Measurements from ENCODE around the gene AURKAIP1. TPM values are rescaled to one million over a fixed set of nuclear protein-coding genes. Genes with fewer than 3 reads are reported as not detected.
"Not testable (repeated sequence)": the region's sequence is repeated elsewhere in the genome, so short reads cannot be mapped to it uniquely, and the experiment has no call there.

The AURKAIP1 gene
- total RNA-seq, 1 experiment from 2014 or later = 177 TPM

DNA sequence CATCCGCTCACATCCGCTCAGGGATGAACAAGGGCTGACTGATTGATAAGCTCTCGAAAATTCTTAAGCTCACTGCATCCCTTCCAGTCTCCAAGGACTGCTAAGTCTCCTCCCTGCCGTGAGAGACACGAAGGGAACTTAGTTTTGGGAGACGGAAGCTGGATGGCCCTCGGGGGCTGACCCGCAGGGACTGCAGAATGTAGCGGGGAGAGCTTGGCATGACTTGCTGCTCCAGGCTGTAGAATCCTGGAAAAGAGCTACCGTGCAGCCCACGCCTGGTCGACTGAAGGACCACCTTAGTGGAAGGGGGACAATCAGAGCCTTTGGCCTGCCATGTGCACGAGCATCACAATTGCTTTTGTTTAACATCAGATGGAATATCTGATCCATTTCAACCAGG lies 40.7 kb upstream of the AURKAIP1 start:
- H3K4me1 ChIP-seq = peaks cover 2% of the 10 kb centered on the region
- no peak for DNase-seq
- H3K27ac ChIP-seq = no peak overlapping the region
- 0 out of 2 replicates have a peak, but pooled peaks cover 6% of the 10 kb centered on the region for H3K9me3 ChIP-seq (replicated peaks)
- no peak overlapping the region for H3K4me3 ChIP-seq
- H3K27me3 ChIP-seq = no peaks in the 10 kb centered on the region
- H3K36me3 ChIP-seq = no peaks in the 10 kb centered on the region

DNA sequence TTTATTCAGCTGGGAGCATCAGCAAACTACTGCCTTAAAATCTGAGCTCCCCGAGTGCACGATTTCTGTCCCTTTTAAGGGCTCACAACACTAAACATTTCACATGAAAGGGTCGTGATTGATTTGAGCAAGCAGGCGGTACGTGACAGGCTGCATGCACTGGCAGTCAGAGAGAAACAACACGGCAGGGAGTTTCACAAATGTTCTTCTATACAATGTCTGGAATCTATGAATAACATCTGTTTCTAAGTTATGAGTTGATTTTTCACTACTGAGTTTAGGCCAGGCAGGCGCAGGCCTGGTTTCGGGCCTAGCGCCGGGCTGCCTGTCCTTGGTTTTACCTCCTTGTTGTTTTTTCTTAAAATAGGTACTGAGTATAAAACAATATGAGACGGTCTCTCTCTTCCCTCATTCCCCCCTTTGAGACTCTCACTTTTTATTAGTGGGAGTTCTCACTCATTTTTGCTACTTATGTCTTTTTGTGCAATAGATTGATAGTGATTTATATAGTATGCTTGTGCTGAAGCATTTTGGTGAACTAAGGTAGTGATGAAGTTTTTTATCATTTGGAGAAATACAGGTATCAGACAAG lies 37.4 kb upstream of the AURKAIP1 start:
- H3K36me3 ChIP-seq = peaks cover 13% of the 10 kb centered on the region
- H3K27ac ChIP-seq; H3K4me3 ChIP-seq; H3K9me3 ChIP-seq (replicated peaks); H3K27me3 ChIP-seq; H3K4me1 ChIP-seq; DNase-seq: not testable (repeated sequence)

DNA sequence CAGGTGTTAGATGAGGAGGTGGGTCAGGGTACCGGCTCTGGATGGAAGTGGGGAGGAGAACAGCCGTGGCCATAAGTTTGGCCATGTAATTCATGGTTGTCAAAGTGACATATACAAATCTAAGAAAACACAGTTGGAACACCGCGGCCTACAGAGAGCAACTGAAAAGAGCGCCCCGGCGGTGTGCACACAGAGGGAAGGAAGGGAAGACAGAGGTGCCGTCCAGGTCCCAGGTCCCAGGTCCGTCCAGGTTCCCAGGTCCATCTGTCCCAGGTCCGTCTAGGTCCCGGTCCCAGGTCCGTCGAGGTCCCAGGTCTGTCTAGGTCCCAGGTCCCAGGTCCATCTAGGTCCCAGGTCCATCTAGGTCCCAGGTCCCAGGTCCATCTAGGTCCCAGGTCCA lies 36.6 kb upstream of the AURKAIP1 start:
- no peak for DNase-seq
- Histone ChIP-seq H3K4me3 (no peak overlapping the region), H3K9me3 (replicated peaks) (0 out of 2 replicates have a peak, but pooled peaks cover 6% of the 10 kb centered on the region), H3K4me1 (peaks cover 5% of the 10 kb centered on the region), H3K36me3 (peaks cover 13% of the 10 kb centered on the region), H3K27me3 (no peaks in the 10 kb centered on the region), H3K27ac (no peak overlapping the region)

DNA sequence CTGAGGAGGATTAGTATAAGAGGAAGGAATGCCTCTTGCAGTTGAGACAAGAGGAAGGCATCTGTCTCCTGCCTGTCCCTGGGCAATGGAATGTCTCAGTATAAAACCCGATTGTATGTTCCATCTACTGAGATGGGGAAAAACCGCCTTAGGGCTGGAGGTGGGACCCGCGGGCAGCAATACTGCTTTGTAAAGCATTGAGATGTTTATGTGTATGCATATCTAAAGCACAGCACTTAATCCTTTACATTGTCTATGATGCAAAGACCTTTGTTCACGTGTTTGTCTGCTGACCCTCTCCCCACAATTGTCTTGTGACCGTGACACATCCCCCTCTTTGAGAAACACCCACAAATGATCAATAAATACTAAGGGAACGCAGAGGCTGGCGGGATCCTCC lies 35.2 kb upstream of the AURKAIP1 start:
- H3K4me1 ChIP-seq; H3K9me3 ChIP-seq (replicated peaks); H3K27ac ChIP-seq; H3K27me3 ChIP-seq; H3K4me3 ChIP-seq; DNase-seq: not testable (repeated sequence)
- H3K36me3 ChIP-seq = peaks cover 24% of the 10 kb centered on the region

DNA sequence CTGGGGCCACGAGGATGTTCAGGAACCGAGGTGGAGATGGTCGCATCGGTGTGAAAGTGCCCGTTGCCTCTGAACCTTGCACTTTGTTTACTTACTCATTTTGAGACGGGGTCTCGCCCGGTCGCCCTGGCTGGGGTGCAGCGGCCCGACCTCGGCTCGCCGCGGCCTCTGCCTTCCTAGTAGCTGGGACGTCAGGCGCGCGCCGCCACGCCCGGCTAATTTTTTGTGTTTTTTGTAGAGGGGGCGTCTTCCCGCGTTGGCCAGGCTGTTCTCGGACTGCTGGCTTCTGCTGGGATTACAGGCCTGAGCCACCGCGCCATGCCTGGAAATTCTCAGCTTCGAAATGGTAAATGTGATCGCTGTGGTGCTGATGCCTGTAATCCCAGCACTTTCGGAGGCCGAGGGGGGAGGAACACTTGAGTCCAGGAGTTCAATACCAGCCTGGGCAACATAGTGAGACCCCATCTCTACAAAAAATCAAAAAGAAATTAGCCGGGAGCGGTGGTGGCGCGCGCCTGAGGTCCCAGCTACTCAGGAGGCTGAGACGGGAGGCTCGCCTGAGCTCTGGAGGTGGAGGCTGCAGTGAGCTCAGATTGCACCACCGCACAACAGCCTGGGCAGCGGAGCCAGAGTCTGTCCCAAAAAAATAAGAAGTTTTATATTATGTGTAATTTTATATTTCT lies 32.8 kb upstream of the AURKAIP1 start:
- peak; percentile 42 to 53 for DNase-seq
- peak overlapping the region; percentile 96 for H3K4me3 ChIP-seq
- peak overlapping the region; percentile 83 for H3K27ac ChIP-seq
- peaks cover 38% of the 10 kb centered on the region for H3K36me3 ChIP-seq
- H3K9me3 ChIP-seq (replicated peaks) = 0 out of 2 replicates have a peak, but pooled peaks cover 6% of the 10 kb centered on the region
- H3K27me3 ChIP-seq = no peaks in the 10 kb centered on the region
- peaks cover 8% of the 10 kb centered on the region for H3K4me1 ChIP-seq

DNA sequence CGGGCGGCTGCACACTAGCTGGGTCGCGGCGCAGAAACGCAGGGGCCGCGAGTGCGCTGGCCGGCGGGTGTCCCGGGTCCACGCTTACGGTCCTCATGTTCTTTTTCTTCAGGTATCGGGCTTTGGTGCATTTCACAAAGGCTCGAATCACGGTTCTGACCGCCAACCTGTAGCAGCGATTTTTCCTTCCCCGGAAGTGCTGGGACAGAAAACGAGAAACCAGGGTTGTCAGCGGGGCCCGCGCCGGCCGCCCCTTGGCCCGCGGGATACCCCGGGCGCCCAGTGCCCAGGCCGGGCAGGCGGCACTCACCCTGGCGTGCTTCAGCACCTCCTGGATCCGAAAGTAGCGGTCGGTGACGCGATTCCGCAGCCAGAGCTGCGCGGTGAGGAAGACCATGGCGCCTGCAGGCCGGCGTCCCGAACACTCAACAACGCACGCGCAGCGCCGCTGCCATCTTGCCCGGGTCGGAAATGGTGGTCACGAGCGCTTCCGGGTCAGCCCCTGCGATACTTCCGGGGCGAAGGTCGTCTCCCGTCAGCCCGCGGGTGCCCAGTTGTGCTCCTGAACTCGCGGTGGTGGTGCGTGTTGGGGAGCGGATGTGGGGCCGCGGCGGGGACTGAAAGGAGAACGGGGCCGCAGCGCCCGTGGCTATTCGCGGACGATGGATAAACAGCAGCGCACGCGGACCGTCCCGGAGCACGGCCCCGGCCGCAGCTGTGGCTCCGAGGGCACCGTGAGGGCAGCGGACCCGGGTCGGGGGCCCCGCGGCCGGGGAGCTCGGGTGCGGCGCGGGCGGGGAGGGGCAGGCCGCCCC lies 32.0 kb upstream of the AURKAIP1 start, which contains the start of gene MRPL20:
Gene MRPL20 (minus strand): TSS at position 473 of the 815 bp plus-strand sequence. CDS start 76 bp downstream, at position 397.
- Histone ChIP-seq H3K36me3 (peaks cover 46% of the 10 kb centered on the region), H3K9me3 (replicated peaks) (0 out of 2 replicates have a peak, but pooled peaks cover under 1% of the 10 kb centered on the region), H3K4me1 (peaks cover 8% of the 10 kb centered on the region), H3K27ac (peak within 1 kb of the TSS; percentile 83), H3K4me3 (peak within 1 kb of the TSS; percentile 96), H3K27me3 (no peaks in the 10 kb centered on the region)
- DNase-seq = peak; percentile 96 to 97

DNA sequence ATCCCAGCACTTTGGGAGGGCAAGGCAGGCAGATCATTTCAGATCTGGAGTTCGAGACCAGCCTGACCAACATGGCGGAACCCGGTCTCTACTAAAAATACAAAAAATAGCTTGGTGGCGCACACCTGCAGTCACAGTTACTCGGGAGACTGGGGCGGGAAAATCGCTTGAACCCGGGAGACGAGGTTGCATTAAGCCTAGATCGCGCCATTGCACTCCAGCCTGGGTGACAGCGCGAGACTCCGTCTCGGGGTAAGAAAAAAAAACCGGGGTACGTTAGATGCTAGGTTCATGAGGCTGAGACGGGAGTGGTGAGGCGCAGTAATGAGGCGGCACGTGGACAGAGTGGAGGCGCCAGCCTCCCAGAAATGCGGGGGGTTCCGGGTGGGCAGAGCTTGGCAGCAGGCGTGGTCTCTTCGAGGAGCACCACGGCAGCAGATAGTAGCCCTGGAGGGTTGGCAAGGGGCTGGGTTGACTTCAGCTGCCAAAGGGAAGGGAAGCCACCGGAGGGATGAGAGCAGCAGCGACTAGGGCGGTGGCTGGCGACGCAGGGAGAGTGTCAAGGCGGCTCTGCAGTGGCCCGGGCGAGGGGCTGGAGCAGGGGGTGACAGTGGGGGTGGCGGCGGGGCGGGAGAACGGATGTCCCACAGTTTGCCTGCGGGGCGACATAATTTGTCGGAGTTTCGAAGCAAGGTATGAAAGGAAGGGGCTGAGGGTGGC lies 31.3 kb upstream of the AURKAIP1 start:
- peaks cover 54% of the 10 kb centered on the region for H3K36me3 ChIP-seq
- peak overlapping the region; percentile 83; the same call in 1 of the 2 replicates for H3K27ac ChIP-seq
- no peaks in the 10 kb centered on the region for H3K9me3 ChIP-seq (replicated peaks)
- DNase-seq = no peak
- H3K27me3 ChIP-seq = no peaks in the 10 kb centered on the region
- H3K4me3 ChIP-seq = peak overlapping the region; percentile 96
- peaks cover 8% of the 10 kb centered on the region for H3K4me1 ChIP-seq

DNA sequence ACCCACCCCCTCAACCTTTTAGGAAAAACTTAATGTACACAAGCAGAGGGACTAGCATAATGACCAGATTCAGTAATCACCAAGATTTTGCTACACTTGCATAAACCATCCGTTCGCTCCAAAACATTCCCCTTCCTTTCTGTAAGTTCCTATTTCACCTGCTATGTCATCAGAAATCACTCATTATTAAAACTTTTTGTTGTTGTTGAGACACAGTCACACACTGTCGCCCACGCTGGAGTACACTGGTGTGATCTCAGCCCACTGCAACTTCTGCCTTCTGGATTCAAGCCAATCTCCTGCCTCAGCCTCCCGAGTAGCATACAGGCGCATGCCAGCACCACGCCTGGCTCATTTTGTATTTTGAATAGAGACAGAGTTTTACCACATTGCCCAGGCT lies 28.6 kb upstream of the AURKAIP1 start:
- H3K4me3 ChIP-seq = no peak overlapping the region
- no peaks in the 10 kb centered on the region for H3K9me3 ChIP-seq (replicated peaks)
- no peak for DNase-seq
- H3K4me1 ChIP-seq = peaks cover 14% of the 10 kb centered on the region
- H3K27ac ChIP-seq = no peak overlapping the region
- no peaks in the 10 kb centered on the region for H3K27me3 ChIP-seq
- peaks cover 54% of the 10 kb centered on the region for H3K36me3 ChIP-seq

DNA sequence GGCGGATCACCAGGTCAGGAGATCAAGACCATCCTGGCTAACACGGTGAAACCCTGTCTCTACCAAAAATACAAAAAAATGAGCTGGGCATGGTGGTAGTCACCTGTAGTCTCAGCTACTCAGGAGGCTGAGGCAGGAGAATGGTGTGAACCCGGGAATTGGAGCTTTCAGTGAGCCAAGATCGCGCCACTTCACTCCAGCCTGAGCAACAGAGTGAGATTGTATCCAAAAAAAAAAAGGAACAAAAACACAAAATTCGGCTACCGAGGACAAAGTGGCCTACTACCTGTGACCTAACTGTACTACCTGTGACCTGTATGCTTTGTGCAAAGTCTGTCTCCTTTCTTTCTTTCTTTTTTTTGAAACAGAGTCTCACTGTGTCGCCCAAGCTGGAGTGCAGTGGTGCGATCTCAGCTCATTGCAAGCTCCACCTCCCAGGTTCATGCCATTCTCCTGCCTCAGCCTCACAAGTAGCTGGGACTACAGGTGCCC lies 27.9 kb upstream of the AURKAIP1 start:
- H3K4me1 ChIP-seq = peaks cover 12% of the 10 kb centered on the region
- not testable (repeated sequence) for H3K9me3 ChIP-seq (replicated peaks); DNase-seq; H3K4me3 ChIP-seq; H3K27ac ChIP-seq; H3K27me3 ChIP-seq
- peaks cover 52% of the 10 kb centered on the region for H3K36me3 ChIP-seq

DNA sequence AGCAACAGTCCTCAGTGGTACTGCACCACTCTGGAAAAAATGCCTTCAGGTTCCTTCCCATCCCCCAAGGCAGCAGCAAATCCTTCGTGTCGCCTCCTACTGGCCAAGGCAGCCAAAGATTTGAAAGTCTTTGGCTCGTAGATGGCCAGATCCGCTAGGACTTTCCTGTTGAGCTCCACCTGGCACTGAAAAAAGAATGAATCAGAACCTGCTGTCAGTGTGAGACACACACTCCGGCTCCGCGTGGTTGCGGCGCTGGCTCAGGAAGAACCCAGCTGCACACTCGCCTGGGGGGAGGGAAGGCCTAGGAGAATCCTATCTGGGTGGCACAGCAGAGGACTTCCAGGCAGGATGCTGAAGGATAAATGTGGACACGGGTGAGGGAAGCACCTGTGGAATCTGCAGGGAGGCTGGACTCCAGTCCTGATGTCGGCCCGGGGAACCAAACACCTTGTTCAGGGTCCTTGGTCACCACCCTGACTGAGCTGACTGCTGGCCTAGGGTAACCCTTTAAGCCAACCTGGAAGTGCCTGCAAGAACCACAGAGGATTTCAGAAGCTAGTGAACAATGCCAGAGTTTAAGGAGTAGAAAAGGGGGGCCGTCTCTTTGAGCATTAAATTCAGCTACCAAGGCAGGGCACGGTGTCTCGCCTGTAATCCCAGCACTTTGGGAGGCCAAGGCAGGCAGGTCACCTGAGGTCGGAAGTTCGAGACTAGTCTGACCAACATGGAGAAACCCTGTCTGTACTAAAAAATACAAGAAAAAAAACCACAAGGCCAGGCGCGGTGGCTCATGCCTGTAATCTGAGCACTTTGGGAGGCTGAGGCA lies 27.3 kb upstream of the AURKAIP1 start:
- Histone ChIP-seq H3K9me3 (replicated peaks) (no peaks in the 10 kb centered on the region), H3K27me3 (no peaks in the 10 kb centered on the region), H3K4me3 (no peak overlapping the region), H3K36me3 (peaks cover 59% of the 10 kb centered on the region), H3K27ac (no peak overlapping the region), H3K4me1 (peaks cover 16% of the 10 kb centered on the region)
- DNase-seq = peak; percentile 57 to 71

DNA sequence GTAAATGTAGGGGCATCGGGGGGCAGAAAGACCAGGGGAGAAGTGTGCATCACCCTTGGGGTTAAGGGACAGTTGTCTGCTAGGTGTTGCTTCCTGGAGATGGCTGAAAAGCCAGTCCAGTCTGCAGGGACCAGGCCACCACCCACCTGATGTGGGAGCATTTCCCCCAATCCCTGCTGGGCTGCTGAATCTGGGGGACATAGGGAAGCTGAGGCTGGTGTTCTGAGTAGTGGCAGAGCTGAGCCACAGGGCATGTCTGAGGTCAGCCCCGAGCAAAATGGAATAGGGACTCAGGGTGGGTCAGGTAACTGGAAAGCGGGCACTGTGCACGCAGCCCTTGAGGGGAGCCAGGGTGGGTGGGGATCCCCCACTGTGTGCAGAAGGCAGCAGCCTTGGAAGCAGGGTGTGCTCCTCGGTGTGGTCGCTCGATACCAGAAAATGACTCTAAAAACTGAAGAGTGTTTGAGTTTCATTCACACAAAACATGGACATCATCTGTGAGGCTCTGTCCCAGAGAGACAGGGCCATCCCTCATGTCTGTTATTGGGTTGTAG lies 26.5 kb upstream of the AURKAIP1 start:
- no peak overlapping the region for H3K27ac ChIP-seq
- H3K4me3 ChIP-seq = no peak overlapping the region
- H3K4me1 ChIP-seq = peaks cover 16% of the 10 kb centered on the region
- no peak for DNase-seq
- peaks cover 67% of the 10 kb centered on the region for H3K36me3 ChIP-seq
- no peaks in the 10 kb centered on the region for H3K27me3 ChIP-seq
- no peaks in the 10 kb centered on the region for H3K9me3 ChIP-seq (replicated peaks)

DNA sequence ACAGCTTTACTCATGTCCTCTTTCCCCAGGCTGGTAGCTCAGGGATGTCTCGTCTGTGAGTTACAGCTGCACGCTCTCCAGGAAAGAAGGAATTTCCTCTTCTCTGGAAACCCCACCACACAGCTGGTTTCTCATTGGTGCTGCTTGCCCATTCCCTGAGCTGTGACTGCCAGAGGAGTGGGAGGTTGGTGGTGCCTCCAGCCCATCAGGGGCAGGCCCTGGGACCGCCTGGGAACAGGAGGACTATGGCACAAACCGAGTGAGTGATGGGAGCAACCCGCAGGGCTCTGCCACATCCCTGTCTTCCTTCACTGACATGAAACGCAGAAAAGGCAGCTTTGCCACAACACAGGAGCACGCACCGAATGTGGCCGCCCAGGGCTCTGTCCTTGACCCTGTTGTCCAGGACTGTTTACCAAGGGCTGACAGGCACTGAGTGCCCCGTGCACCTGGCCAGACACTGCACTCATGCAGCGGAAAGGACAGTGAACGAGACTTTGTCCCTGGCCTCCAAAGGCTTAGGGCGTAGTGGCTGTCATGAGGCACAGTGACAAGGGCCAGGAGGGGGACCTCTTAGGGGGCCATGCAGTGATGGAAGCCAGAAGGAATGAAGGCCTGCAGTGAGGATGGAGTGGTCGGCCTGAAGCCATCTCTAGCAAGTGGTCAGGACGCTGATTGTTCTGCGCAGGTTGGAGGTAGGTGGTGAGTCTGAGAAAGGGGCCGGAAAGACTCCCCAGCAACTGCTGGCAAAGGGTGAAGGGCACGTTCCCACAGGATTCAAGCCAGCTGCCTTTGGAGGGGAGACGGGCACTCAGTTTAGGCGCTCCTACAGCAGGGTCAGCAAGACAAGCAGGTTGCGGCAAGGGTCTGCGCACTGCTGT lies 25.8 kb upstream of the AURKAIP1 start:
- H3K4me3 ChIP-seq = peak overlapping the region; percentile 89
- peaks cover 62% of the 10 kb centered on the region for H3K36me3 ChIP-seq
- DNase-seq = peak in 1 of 2 experiments; percentile 41

More for the DNA sequence above, 25.8 kb upstream of the AURKAIP1 start:
- peaks cover 14% of the 10 kb centered on the region for H3K4me1 ChIP-seq
- H3K27me3 ChIP-seq = no peaks in the 10 kb centered on the region
- peak overlapping the region; percentile 52; the same call in 1 of the 2 replicates for H3K27ac ChIP-seq
- no peaks in the 10 kb centered on the region for H3K9me3 ChIP-seq (replicated peaks)
